Liver (tissue), 9 donors: ENCODE results near the gene GPT2. TPM values are rescaled to one million over a fixed set of nuclear protein-coding genes. Genes with fewer than 3 reads are reported as not detected.

Source experiments
- DNase-seq: peaks from one replicate; pipeline ENCODE4 v3.0.0-alpha.2; 2017; ENCODE audit warnings: low spot score
- H3K27ac ChIP-seq, 2 donors: one replicate each; pipeline ENCODE4 v1.7.0; 2013; ENCODE audit warnings: inconsistent platforms in 2 of 2, low read length in 2 of 2, control low read depth in 1 of 2, low read depth in 1 of 2, mild to moderate bottlenecking in 1 of 2
- H3K27me3 ChIP-seq, 4 donors: one replicate each; pipeline versions ENCODE4 v1.6.1 to v1.7.0; 2013; ENCODE audit warnings: low read length in 3 of 4, inconsistent platforms in 1 of 4, mild to moderate bottlenecking in 1 of 4, moderate library complexity in 1 of 4; ENCODE audit not compliant: control insufficient read depth in 4 of 4, insufficient read depth in 4 of 4
- H3K36me3 ChIP-seq, 4 donors: one replicate each; pipeline versions ENCODE4 v1.6.1 to v1.7.0; 2013; ENCODE audit warnings: low read length in 3 of 4, mild to moderate bottlenecking in 3 of 4, low read depth in 1 of 4, moderate library complexity in 1 of 4; ENCODE audit not compliant: control insufficient read depth in 4 of 4, insufficient read depth in 3 of 4
- H3K4me1 ChIP-seq, 4 donors: one replicate each; pipeline versions ENCODE4 v1.6.1 to v1.7.0; 2013; ENCODE audit warnings: low read length in 3 of 4, mild to moderate bottlenecking in 3 of 4, moderate library complexity in 1 of 4; ENCODE audit not compliant: control insufficient read depth in 4 of 4, insufficient read depth in 4 of 4
- H3K4me3 ChIP-seq, 3 donors: one replicate each; pipeline versions ENCODE4 v1.6.1 to v1.7.0; 2013; ENCODE audit warnings: low read length in 3 of 3, control low read depth in 1 of 3, low read depth in 1 of 3, mild to moderate bottlenecking in 1 of 3
- H3K9ac ChIP-seq, 2 donors: one replicate each; pipeline ENCODE4 v1.7.0; 2013; ENCODE audit warnings: low read length in 2 of 2, mild to moderate bottlenecking in 2 of 2, moderate library complexity in 2 of 2, control low read depth in 1 of 2, low read depth in 1 of 2
- H3K9me3 ChIP-seq, 4 donors: one replicate each; pipeline versions ENCODE4 v1.6.1 to v1.7.0; 2013; ENCODE audit warnings: low read length in 3 of 4; ENCODE audit not compliant: control insufficient read depth in 4 of 4
- EGR1 ChIP-seq, 2 donors: IDR thresholded peaks; 2 replicates each; pipeline ENCODE4 v1.6.1; 2016 to 2018; ENCODE audit warnings: antibody characterized with exemption in 2 of 2, low read depth in 2 of 2
- FOXA1 ChIP-seq: IDR thresholded peaks from 2 replicates; pipeline ENCODE4 v1.6.1; 2016; ENCODE audit warnings: antibody characterized with exemption
- FOXA2 ChIP-seq: IDR thresholded peaks from 2 replicates; pipeline ENCODE4 v1.6.1; 2016; ENCODE audit warnings: antibody characterized with exemption
- GABPA ChIP-seq, 2 donors: IDR thresholded peaks in 1 of 2; conservative IDR thresholded peaks in 1 of 2; 2 replicates each; pipeline ENCODE4 v1.6.1; 2016; ENCODE audit warnings: antibody characterized with exemption in 2 of 2, mild to moderate bottlenecking in 1 of 2, moderate library complexity in 1 of 2
- HNF4A ChIP-seq, 2 donors: conservative IDR thresholded peaks; 2 replicates each; pipeline ENCODE4 v1.6.1; 2016; ENCODE audit warnings: antibody characterized with exemption in 2 of 2, mild to moderate bottlenecking in 2 of 2
- JUND ChIP-seq, 2 donors: IDR thresholded peaks; 2 replicates each; pipeline ENCODE4 v1.6.1; 2016; ENCODE audit warnings: antibody characterized with exemption in 2 of 2
- NR2F2 ChIP-seq: IDR thresholded peaks from 2 replicates; pipeline ENCODE4 v1.6.1; 2016; ENCODE audit warnings: antibody characterized with exemption
- RAD21 ChIP-seq, 2 donors: IDR thresholded peaks; 2 replicates each; pipeline ENCODE4 v1.6.1; 2016; ENCODE audit warnings: antibody characterized with exemption in 2 of 2, mild to moderate bottlenecking in 2 of 2
- RXRA ChIP-seq, 2 donors: IDR thresholded peaks; 2 replicates each; pipeline ENCODE4 v1.6.1; 2017 to 2018; ENCODE audit warnings: antibody characterized with exemption in 2 of 2, mild to moderate bottlenecking in 1 of 2
- SP1 ChIP-seq: IDR thresholded peaks from 2 replicates; pipeline ENCODE4 v1.6.1; 2018; ENCODE audit warnings: antibody characterized with exemption, mild to moderate bottlenecking
- TAF1 ChIP-seq: conservative IDR thresholded peaks from 2 replicates; pipeline ENCODE4 v1.6.1; 2016; ENCODE audit warnings: antibody characterized with exemption, mild to moderate bottlenecking
- YY1 ChIP-seq: IDR thresholded peaks from 2 replicates; pipeline ENCODE4 v1.6.1; 2016; ENCODE audit warnings: antibody characterized with exemption, mild to moderate bottlenecking
- WGBS: extraction: QIAGEN DNeasy Blood & Tissue Kit; methylation state at CpG from one replicate; pipeline ENCODE4 v1.1.7; 2013; 5-methylcytosine and 5-hydroxymethylcytosine counted together
- polyA plus RNA-seq, 2 donors: library from polyadenylated mRNA; stranded (reverse) in 1 of 2; unstranded in 1 of 2; fragments of 200-250 nt in 1 of 2; fragments of >200 nt in 1 of 2; fragmentation: Nextera tagmentation in 1 of 2; extraction: Ambion mirVana in 1 of 2; gene quantifications; one replicate each; pipeline versions ENCODE4 v1.2.1 to v1.2.3, GENCODE V29; 2013 to 2015
- total RNA-seq, 2 donors: library from RNA; depleted of rRNA; stranded (reverse); fragments of >200 nt; gene quantifications; one replicate each; pipeline ENCODE4 v1.2.3, GENCODE V29; 2014
- TF ChIP-seq, protein P1 (sequence below): fragments of 150-350 bp; IDR thresholded peaks from 2 replicates; pipeline ENCODE4 v1.5.1; 2017; ENCODE audit warnings: improper control_type of control experiment, low read depth, low read length; ENCODE audit not compliant: missing input control
- TF ChIP-seq, protein P2 (sequence below): IDR thresholded peaks from 2 replicates; pipeline ENCODE4 v1.6.1; 2016; ENCODE audit warnings: antibody characterized with exemption
- TF ChIP-seq, protein P3 (sequence below): IDR thresholded peaks from 2 replicates; pipeline ENCODE4 v1.6.1; 2016; ENCODE audit warnings: antibody characterized with exemption, mild to moderate bottlenecking
- TF ChIP-seq, protein P4 (sequence below): IDR thresholded peaks from 2 replicates; pipeline ENCODE4 v1.6.1; 2016; ENCODE audit warnings: antibody characterized with exemption
- donor health status: healthy.
- donor health status: healthy.
- donor health status: healthy.
- donor health status: healthy.
- donor health status: healthy.

GPT2 gene
- total and polyA plus RNA-seq, 4 donors, result 6.8 to 78.3 (median 47.0) TPM

DNA sequence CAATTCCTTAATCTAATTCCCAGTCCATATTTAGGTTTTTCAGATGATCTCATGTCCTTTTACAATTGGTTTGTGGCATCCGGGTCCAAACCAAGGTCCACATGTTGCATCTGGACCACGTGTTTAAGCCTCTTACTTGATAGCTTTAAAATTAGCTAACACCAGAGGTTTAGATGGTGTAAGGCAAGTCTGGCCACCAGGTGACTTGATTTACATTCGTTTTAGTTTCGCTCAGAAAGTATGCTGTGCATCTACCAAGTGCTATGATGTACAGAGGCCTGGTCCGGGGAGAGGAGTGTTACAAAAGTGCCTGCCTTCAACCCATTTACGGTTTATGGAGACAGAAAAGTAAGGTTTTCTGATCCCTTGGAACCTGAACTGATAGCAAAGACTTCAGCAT, 90.2 kb downstream of the GPT2 start:
- H3K27ac ChIP-seq, result peak overlapping the region; percentile 65 to 99
- H3K4me3 ChIP-seq, result peak overlapping the region; percentile 86 to 93 (median 92)
- H3K9ac ChIP-seq, result peak overlapping the region; percentile 83 to 96
- peaks cover 0 to 3% (median under 1%) of the 10 kb centered on the region in 4 donors for H3K36me3 ChIP-seq
- H3K4me1 ChIP-seq, result peaks cover 7 to 40% (median 16%) of the 10 kb centered on the region in 4 donors
- no peaks in the 10 kb centered on the region for H3K27me3 ChIP-seq
- H3K9me3 ChIP-seq, result no peaks in the 10 kb centered on the region
- DNase-seq, result no peak
- TF ChIP-seq YY1 (no peak), GABPA (IDR thresholded peaks at IDR 0.05 in 1 of 2, conservative IDR thresholded peaks at IDR 0.05 in 1 of 2) (no peak), SP1 (no peak), FOXA1 (no peak), TAF1 (no peak), JUND (IDR thresholded peaks at IDR 0.05) (no peak), NR2F2 (no peak), HNF4A (conservative IDR thresholded peaks at IDR 0.05) (no peak), EGR1 (IDR thresholded peaks at IDR 0.05; ENCODE audit: low read depth in 2 of 2) (no peak), FOXA2 (no peak), RAD21 (IDR thresholded peaks at IDR 0.05) (no peak)
- TF ChIP-seq, protein P1, sequence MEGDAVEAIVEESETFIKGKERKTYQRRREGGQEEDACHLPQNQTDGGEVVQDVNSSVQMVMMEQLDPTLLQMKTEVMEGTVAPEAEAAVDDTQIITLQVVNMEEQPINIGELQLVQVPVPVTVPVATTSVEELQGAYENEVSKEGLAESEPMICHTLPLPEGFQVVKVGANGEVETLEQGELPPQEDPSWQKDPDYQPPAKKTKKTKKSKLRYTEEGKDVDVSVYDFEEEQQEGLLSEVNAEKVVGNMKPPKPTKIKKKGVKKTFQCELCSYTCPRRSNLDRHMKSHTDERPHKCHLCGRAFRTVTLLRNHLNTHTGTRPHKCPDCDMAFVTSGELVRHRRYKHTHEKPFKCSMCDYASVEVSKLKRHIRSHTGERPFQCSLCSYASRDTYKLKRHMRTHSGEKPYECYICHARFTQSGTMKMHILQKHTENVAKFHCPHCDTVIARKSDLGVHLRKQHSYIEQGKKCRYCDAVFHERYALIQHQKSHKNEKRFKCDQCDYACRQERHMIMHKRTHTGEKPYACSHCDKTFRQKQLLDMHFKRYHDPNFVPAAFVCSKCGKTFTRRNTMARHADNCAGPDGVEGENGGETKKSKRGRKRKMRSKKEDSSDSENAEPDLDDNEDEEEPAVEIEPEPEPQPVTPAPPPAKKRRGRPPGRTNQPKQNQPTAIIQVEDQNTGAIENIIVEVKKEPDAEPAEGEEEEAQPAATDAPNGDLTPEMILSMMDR, result no peak
- WGBS, result 70% methylated on average over 6 of the region's 6 CpGs

DNA sequence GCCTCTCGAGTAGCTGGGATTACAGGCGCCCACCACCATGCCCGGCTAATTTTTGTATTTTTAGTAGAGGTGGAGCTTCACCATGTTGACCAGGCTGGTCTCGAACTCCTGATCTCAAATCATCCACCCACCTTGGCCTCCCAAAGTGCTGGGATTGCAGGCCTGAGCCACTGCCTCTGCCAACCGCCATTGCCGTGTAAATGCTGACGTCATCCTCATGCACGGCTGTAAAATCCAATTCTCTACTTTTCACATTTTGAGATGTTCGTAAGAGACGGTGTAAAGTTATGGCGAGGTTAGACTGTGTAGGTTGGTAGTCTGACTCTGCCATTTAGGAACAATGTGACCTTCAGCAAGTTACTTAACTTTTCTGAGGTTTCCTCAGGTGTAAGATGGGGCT, 91.0 kb downstream of the GPT2 start:
- Histone ChIP-seq H3K27me3 (no peaks in the 10 kb centered on the region), H3K36me3 (peaks cover 0 to 3% (median 0%) of the 10 kb centered on the region in 4 donors), H3K9me3 (no peaks in the 10 kb centered on the region), H3K9ac (no peak overlapping the region), H3K4me1 (peaks cover 6 to 34% (median 14%) of the 10 kb centered on the region in 4 donors), H3K27ac (no peak overlapping the region), H3K4me3 (no peak overlapping the region)
- 96% methylated on average over 11 of the region's 11 CpGs for WGBS
- DNase-seq, result no peak
- TF ChIP-seq FOXA1, result no peak
- TF ChIP-seq, protein P2, sequence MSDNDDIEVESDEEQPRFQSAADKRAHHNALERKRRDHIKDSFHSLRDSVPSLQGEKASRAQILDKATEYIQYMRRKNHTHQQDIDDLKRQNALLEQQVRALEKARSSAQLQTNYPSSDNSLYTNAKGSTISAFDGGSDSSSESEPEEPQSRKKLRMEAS, result no peak
- no peak for TF ChIP-seq JUND (IDR thresholded peaks at IDR 0.05)
- TF ChIP-seq, protein P3, sequence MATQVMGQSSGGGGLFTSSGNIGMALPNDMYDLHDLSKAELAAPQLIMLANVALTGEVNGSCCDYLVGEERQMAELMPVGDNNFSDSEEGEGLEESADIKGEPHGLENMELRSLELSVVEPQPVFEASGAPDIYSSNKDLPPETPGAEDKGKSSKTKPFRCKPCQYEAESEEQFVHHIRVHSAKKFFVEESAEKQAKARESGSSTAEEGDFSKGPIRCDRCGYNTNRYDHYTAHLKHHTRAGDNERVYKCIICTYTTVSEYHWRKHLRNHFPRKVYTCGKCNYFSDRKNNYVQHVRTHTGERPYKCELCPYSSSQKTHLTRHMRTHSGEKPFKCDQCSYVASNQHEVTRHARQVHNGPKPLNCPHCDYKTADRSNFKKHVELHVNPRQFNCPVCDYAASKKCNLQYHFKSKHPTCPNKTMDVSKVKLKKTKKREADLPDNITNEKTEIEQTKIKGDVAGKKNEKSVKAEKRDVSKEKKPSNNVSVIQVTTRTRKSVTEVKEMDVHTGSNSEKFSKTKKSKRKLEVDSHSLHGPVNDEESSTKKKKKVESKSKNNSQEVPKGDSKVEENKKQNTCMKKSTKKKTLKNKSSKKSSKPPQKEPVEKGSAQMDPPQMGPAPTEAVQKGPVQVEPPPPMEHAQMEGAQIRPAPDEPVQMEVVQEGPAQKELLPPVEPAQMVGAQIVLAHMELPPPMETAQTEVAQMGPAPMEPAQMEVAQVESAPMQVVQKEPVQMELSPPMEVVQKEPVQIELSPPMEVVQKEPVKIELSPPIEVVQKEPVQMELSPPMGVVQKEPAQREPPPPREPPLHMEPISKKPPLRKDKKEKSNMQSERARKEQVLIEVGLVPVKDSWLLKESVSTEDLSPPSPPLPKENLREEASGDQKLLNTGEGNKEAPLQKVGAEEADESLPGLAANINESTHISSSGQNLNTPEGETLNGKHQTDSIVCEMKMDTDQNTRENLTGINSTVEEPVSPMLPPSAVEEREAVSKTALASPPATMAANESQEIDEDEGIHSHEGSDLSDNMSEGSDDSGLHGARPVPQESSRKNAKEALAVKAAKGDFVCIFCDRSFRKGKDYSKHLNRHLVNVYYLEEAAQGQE, result no peak
- TF ChIP-seq, protein P4, sequence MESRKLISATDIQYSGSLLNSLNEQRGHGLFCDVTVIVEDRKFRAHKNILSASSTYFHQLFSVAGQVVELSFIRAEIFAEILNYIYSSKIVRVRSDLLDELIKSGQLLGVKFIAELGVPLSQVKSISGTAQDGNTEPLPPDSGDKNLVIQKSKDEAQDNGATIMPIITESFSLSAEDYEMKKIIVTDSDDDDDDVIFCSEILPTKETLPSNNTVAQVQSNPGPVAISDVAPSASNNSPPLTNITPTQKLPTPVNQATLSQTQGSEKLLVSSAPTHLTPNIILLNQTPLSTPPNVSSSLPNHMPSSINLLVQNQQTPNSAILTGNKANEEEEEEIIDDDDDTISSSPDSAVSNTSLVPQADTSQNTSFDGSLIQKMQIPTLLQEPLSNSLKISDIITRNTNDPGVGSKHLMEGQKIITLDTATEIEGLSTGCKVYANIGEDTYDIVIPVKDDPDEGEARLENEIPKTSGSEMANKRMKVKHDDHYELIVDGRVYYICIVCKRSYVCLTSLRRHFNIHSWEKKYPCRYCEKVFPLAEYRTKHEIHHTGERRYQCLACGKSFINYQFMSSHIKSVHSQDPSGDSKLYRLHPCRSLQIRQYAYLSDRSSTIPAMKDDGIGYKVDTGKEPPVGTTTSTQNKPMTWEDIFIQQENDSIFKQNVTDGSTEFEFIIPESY, result no peak
- TF ChIP-seq TAF1, result no peak
- TF ChIP-seq YY1, result no peak
- no peak for TF ChIP-seq RXRA (IDR thresholded peaks at IDR 0.05)
- no peak for TF ChIP-seq SP1
- TF ChIP-seq NR2F2, result no peak
- no peak for TF ChIP-seq RAD21 (IDR thresholded peaks at IDR 0.05)
- no peak for TF ChIP-seq EGR1 (IDR thresholded peaks at IDR 0.05; ENCODE audit: low read depth in 2 of 2)
- TF ChIP-seq, protein P1, result no peak
